T-cell (primary cell): Measurements from ENCODE around the gene CCDC54. TPM values are rescaled to one million over a fixed set of nuclear protein-coding genes. Genes with fewer than 3 reads are reported as not detected.

Source experiments
- ATAC-seq, 4 experiments: fragments of 200-7000 bp in 3 of 4; fragments of 150-1000 bp in 1 of 4; cut with Tn5 transposase; replicated peaks in 1 of 4; 1 replicate in 3 of 4; 2 replicates in 1 of 4; pipeline ENCODE4 v1.10.0; 2021; ENCODE audit warnings: moderate library complexity in 3 of 4, mild to moderate bottlenecking in 2 of 4, moderate number of reproducible peaks in 1 of 4
- CTCF ChIA-PET, 2 donors: fragments of 300-600 bp; sonication (Branson Sonifier 250); formaldehyde crosslinking; loops; one replicate each; lab custom pipeline; 2022; ENCODE audit warnings: antibody characterized with exemption in 2 of 2; lab: Charles Lee
- POLR2A ChIA-PET, 2 donors: fragments of 300-600 bp; sonication (Branson Sonifier 250); formaldehyde crosslinking; loops; one replicate each; lab custom pipeline; 2022; ENCODE audit warnings: antibody characterized with exemption in 2 of 2; lab: Charles Lee
- DNase-seq, 35 experiments: peaks; one replicate each; pipeline versions ENCODE4 v3.0.0 to v3.0.0-alpha.2; 2013 to 2023
- H3K27ac ChIP-seq: one replicate; pipeline ENCODE4 v1.5.1; 2013; ENCODE audit warnings: low read length
- H3K27me3 ChIP-seq, 2 experiments: replicated peaks in 1 of 2; 1 replicate in 1 of 2; 2 replicates in 1 of 2; pipeline versions ENCODE4 v1.6.1 to v1.7.0; 2013; ENCODE audit warnings: low read length in 1 of 2, mixed read lengths in 1 of 2; ENCODE audit not compliant: control insufficient read depth in 2 of 2, insufficient read depth in 2 of 2; ENCODE audit errors: extremely low read depth in 1 of 2
- H3K36me3 ChIP-seq, 2 donors: 1 replicate in 1 of 2; 2 replicates in 1 of 2; pipeline versions ENCODE4 v1.6.1 to v1.7.0; 2013; ENCODE audit warnings: low read length in 1 of 2; ENCODE audit not compliant: control insufficient read depth in 2 of 2, insufficient read depth in 1 of 2; ENCODE audit errors: extremely low read depth in 1 of 2
- H3K4me1 ChIP-seq, 2 experiments: 1 replicate in 1 of 2; 2 replicates in 1 of 2; pipeline versions ENCODE4 v1.6.1 to v1.7.0; 2013; ENCODE audit warnings: low read length in 2 of 2, mixed read lengths in 1 of 2; ENCODE audit not compliant: insufficient read depth in 2 of 2, control insufficient read depth in 1 of 2; ENCODE audit errors: extremely low read depth in 1 of 2
- H3K4me3 ChIP-seq, 2 donors: 1 replicate in 1 of 2; 2 replicates in 1 of 2; pipeline versions ENCODE4 v1.5.1 to v1.7.0; 2013; ENCODE audit warnings: mild to moderate bottlenecking in 2 of 2, low read length in 1 of 2, moderate library complexity in 1 of 2; ENCODE audit not compliant: control insufficient read depth in 1 of 2; ENCODE audit errors: extremely low read depth in 1 of 2
- H3K9me3 ChIP-seq: 2 replicates; pipeline ENCODE4 v1.7.0; 2013
- H3K27ac Mint-ChIP-seq, 2 donors: one replicate each; pipeline ENCODE4 v1.8.0; 2020 to 2021; ENCODE audit warnings: mild to moderate bottlenecking in 2 of 2, mixed read lengths in 2 of 2
- H3K27me3 Mint-ChIP-seq, 2 donors: one replicate each; pipeline ENCODE4 v1.8.0; 2021 to 2022; ENCODE audit warnings: mixed read lengths in 2 of 2
- H3K36me3 Mint-ChIP-seq: one replicate; pipeline ENCODE4 v1.8.0; 2021; ENCODE audit warnings: mixed read lengths
- H3K4me1 Mint-ChIP-seq, 3 donors: one replicate each; pipeline ENCODE4 v1.8.0; 2020 to 2022; ENCODE audit warnings: mixed read lengths in 3 of 3, mild to moderate bottlenecking in 1 of 3
- H3K4me3 Mint-ChIP-seq, 3 donors: one replicate each; pipeline ENCODE4 v1.8.0; 2020 to 2022; ENCODE audit warnings: mild to moderate bottlenecking in 3 of 3, mixed read lengths in 3 of 3, moderate library complexity in 3 of 3
- H3K9me3 Mint-ChIP-seq, 3 donors: one replicate each; pipeline ENCODE4 v1.8.0; 2020 to 2022; ENCODE audit warnings: mixed read lengths in 3 of 3
- WGBS: methylation state at CpG from one replicate; pipeline ENCODE4 v1.1.5; 2013; ENCODE audit warnings: missing lambda C conversion rate; ENCODE audit not compliant: insufficient coverage; 5-methylcytosine and 5-hydroxymethylcytosine counted together
- total RNA-seq, 35 experiments: library from RNA in 6 of 35; stranded (reverse) in 6 of 35; fragments of 120-200 nt in 1 of 35; gene quantifications; one replicate each; pipeline versions ENCODE4 v1.2.1 to v1.2.4 and lab custom pipeline; 2013 to 2026

The CCDC54 gene
- total RNA-seq, 5 donors from 2014 or later (not counting 1 experiment from before 2014, with no cell fraction given): not detected

DNA sequence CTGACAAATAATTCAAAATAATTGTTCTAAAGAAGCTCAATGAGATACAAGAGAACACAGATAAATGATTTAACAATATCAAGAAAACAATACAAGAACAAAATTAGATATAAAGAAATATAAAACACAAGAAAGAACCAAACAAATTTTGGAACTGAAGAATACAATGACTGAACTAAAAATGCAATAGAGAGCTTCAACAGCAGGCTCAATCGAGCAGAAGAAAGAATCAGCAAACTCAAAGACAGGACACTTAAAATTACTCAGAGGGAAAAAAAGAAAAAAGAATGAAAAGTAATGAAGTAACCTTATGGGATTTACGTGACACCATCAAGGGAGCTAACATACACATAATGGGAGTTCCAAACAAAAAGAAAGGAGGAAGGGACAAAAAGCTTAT is 32.1 kb downstream of the CCDC54 start:
- H3K9me3 Mint-ChIP-seq: peaks cover 0 to 18% (median 3%) of the 10 kb centered on the region in 3 donors
- H3K36me3 Mint-ChIP-seq: peaks cover 9% of the 10 kb centered on the region
- peaks cover 5 to 11% (median 5%) of the 10 kb centered on the region in 3 donors for H3K4me1 Mint-ChIP-seq
- no peak overlapping the region for H3K4me3 Mint-ChIP-seq
- no peak overlapping the region for H3K27ac Mint-ChIP-seq
- ChIA-PET CTCF (interaction anchor here (0.6 to 2.0 kb wide), 4 partner anchors 9 to 585 kb away, joined by 3 to 11 read pairs (median 4); no protein-coding TSS in a partner anchor), POLR2A (no interaction called here)
- Histone ChIP-seq H3K4me3 (no peak overlapping the region), H3K36me3 (no peaks in the 10 kb centered on the region), H3K9me3 (no peaks in the 10 kb centered on the region), H3K27ac (no peak overlapping the region), H3K4me1 (peaks cover 0 to 2% of the 10 kb centered on the region in 2 experiments), H3K27me3 (peaks cover 0 to 8% of the 10 kb centered on the region in 2 experiments)
- no peak for DNase-seq
- ATAC-seq: no peak
- peaks cover 0 to 3% of the 10 kb centered on the region in 2 donors for H3K27me3 Mint-ChIP-seq
- WGBS: no CpG with 5 or more reads among the region's 2 CpGs

DNA sequence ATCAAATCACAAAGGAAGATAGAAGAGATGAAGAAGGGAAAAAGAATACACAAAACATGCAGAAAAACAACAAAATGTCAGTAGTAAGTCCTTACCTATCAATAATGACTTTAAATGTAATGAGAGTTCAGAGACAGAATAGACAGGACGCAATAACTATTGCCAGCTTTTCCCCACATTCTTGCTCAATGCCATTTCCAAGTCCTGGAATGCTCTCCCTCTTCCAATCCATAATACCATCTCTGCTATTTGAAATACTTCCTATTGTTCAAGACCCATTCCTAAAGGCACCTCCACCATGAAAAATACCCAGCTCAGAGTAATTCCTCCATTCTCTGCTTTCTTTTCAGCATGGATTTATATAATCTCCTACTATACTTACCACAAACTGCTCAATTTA is 33.4 kb downstream of the CCDC54 start:
- H3K4me3 Mint-ChIP-seq: no peak overlapping the region

DNA sequence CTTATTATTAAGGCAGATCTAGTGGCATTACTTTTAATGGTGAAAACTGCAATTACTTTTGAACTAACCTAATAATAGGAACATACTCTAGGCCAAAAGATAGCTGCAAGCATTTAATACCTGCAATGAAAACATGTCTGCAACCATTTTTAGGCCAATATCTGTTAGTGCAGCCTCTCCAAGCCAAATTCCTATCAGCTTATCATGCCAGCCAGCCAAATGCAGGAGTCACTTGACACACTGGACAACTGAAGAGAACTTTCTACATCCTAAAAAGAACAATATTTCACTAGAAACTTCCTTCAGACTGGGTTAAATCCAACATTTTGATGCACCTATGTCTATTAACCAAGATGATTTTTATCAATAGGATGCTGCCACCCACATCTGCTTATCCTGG is 33.8 kb downstream of the CCDC54 start:
- Mint-ChIP-seq H3K4me3 (no peak overlapping the region), H3K27me3 (peaks cover 0 to 3% of the 10 kb centered on the region in 2 donors), H3K36me3 (peaks cover 9% of the 10 kb centered on the region), H3K4me1 (peaks cover 5 to 12% (median 7%) of the 10 kb centered on the region in 3 donors), H3K27ac (no peak overlapping the region), H3K9me3 (peaks cover 0 to 18% (median 3%) of the 10 kb centered on the region in 3 donors)
- H3K4me1 ChIP-seq: peaks cover 0 to 2% of the 10 kb centered on the region in 2 experiments
- CTCF ChIA-PET: interaction anchor here (0.7 to 2.0 kb wide), 3 partner anchors 10 to 19 kb away, joined by 3 to 11 read pairs (median 4); no protein-coding TSS in a partner anchor
- H3K4me3 ChIP-seq: no peak overlapping the region
- no peak for DNase-seq
- POLR2A ChIA-PET: no interaction called here
- H3K27ac ChIP-seq: no peak overlapping the region
- H3K9me3 ChIP-seq: no peaks in the 10 kb centered on the region
- no peaks in the 10 kb centered on the region for H3K36me3 ChIP-seq
- no peak for ATAC-seq
- H3K27me3 ChIP-seq: peaks cover 0 to 8% of the 10 kb centered on the region in 2 experiments

More for the DNA sequence above, 33.4 kb downstream of the CCDC54 start:
- POLR2A ChIA-PET: no interaction called here
- Histone ChIP-seq H3K27ac (no peak overlapping the region), H3K4me1 (peaks cover 0 to 2% of the 10 kb centered on the region in 2 experiments), H3K9me3 (no peaks in the 10 kb centered on the region), H3K27me3 (peaks cover 0 to 8% of the 10 kb centered on the region in 2 experiments), H3K4me3 (no peak overlapping the region), H3K36me3 (no peaks in the 10 kb centered on the region)
- Mint-ChIP-seq H3K36me3 (peaks cover 9% of the 10 kb centered on the region), H3K27me3 (peaks cover 0 to 3% of the 10 kb centered on the region in 2 donors), H3K27ac (no peak overlapping the region), H3K4me1 (peaks cover 5 to 12% (median 7%) of the 10 kb centered on the region in 3 donors), H3K9me3 (peaks cover 0 to 18% (median 3%) of the 10 kb centered on the region in 3 donors)
- DNase-seq (no peak), ATAC-seq (no peak)
- CTCF ChIA-PET: interaction anchor here (0.6 to 2.0 kb wide), 5 partner anchors 10 to 48 kb away, joined by 3 to 11 read pairs (median 3); no protein-coding TSS in a partner anchor
- WGBS: 100% methylated on average over 1 of the region's 1 CpG

DNA sequence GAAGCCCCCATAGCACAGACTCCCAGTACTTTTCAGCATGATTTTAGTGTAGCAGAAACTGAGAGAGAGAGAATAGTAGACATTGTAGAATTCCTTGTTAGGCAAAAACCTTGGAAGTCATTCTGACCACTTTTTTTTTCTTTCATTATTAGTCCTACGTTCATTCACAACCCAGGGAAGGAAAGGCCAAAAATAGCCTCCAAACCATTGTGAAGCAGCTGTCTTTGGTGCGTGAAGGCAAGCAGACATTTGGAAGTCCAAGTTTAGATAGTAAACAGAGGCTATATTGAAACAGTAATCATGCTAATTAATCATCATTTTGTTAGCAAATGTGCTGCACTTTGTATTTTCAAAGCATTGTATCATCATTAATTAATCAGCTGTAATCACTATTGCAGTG is 34.5 kb downstream of the CCDC54 start:
- DNase-seq (no peak), ATAC-seq (no peak)
- Mint-ChIP-seq H3K27ac (no peak overlapping the region), H3K4me3 (no peak overlapping the region), H3K36me3 (peaks cover 9% of the 10 kb centered on the region), H3K27me3 (peaks cover 0 to 3% of the 10 kb centered on the region in 2 donors), H3K9me3 (peaks cover 0 to 18% (median 3%) of the 10 kb centered on the region in 3 donors), H3K4me1 (peaks cover 5 to 12% (median 7%) of the 10 kb centered on the region in 3 donors)
- ChIA-PET CTCF (interaction anchor here in 1 of 2 donors (0.6 to 1.4 kb wide), 3 partner anchors 9 to 202 kb away, joined by 3 read pairs; no protein-coding TSS in a partner anchor), POLR2A (no interaction called here)
- WGBS: no CpG with 5 or more reads among the region's 2 CpGs
- Histone ChIP-seq H3K27me3 (peaks cover 0 to 8% of the 10 kb centered on the region in 2 experiments), H3K9me3 (no peaks in the 10 kb centered on the region), H3K36me3 (no peaks in the 10 kb centered on the region), H3K4me1 (peaks cover 0 to 2% of the 10 kb centered on the region in 2 experiments), H3K4me3 (no peak overlapping the region), H3K27ac (no peak overlapping the region)

DNA sequence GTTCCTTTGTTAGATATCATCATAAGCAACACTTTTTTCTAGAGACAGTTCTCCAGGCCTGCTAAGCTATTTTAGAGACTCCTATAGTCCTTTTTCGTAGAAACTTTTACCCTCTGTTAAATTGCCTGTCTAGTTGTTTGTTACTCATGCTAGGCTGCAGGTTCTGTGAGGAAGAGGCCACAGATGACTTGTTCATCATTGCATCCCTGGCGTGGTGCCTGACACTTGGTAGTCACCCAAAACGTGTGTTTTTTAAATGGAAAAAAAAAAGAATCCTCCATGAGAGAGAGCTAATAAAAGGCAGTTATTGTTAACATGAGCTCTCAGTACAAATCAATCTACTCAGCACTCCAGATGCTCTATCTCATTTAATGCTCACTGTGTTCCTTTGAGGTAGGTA is 35.1 kb downstream of the CCDC54 start:
- CTCF ChIA-PET: interaction anchor here in 1 of 2 donors (0.6 to 1.1 kb wide), 2 partner anchors 9 to 201 kb away, joined by 3 read pairs; no protein-coding TSS in a partner anchor
- no peak overlapping the region for H3K4me3 Mint-ChIP-seq
- peaks cover 0 to 3% of the 10 kb centered on the region in 2 donors for H3K27me3 Mint-ChIP-seq
- Histone ChIP-seq H3K4me3 (no peak overlapping the region), H3K27me3 (peaks cover 0 to 8% of the 10 kb centered on the region in 2 experiments), H3K36me3 (no peaks in the 10 kb centered on the region), H3K9me3 (no peaks in the 10 kb centered on the region), H3K4me1 (peaks cover 0 to 2% of the 10 kb centered on the region in 2 experiments), H3K27ac (no peak overlapping the region)
- POLR2A ChIA-PET: no interaction called here
- WGBS: no CpG with 5 or more reads among the region's 3 CpGs
- peaks cover 0 to 18% (median 3%) of the 10 kb centered on the region in 3 donors for H3K9me3 Mint-ChIP-seq
- ATAC-seq (no peak), DNase-seq (no peak)
- H3K36me3 Mint-ChIP-seq: peaks cover 9% of the 10 kb centered on the region
- peaks cover 5 to 12% (median 7%) of the 10 kb centered on the region in 3 donors for H3K4me1 Mint-ChIP-seq
- no peak overlapping the region for H3K27ac Mint-ChIP-seq

DNA sequence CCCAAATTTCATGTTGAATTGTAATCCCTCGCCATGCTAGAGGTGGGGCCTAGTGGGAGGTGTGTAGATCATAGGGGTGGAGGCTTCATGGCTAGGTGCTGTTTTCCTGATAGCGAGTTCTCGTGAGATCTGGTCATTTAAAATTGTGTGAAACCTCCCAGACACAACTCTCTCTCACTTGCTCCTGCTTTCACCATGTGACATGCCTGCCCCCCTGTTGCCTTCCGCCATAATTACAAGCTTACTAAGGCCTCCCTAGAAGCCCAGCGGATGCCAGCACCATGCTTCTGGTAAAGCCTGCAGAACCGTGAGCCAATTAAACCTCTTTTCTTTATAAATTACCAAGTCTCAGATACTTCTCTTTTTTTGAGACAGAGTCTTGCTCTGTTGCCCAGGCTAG is 36.0 kb downstream of the CCDC54 start:
- ChIA-PET POLR2A (interaction anchor here in 1 of 2 donors (0.6 kb wide), 1 partner anchor 8 kb away, joined by 4 read pairs; no protein-coding TSS in a partner anchor), CTCF (no interaction called here)
- Mint-ChIP-seq H3K27ac (no peak overlapping the region), H3K4me1 (peaks cover 5 to 12% (median 7%) of the 10 kb centered on the region in 3 donors), H3K27me3 (peaks cover 0 to 4% of the 10 kb centered on the region in 2 donors), H3K4me3 (no peak overlapping the region), H3K9me3 (peaks cover 0 to 18% (median 3%) of the 10 kb centered on the region in 3 donors), H3K36me3 (peaks cover 9% of the 10 kb centered on the region)
- DNase-seq (no peak), ATAC-seq (no peak)
- H3K36me3 ChIP-seq: no peaks in the 10 kb centered on the region
- H3K4me1 ChIP-seq: peaks cover 0 to 2% of the 10 kb centered on the region in 2 experiments
- peaks cover 0 to 6% of the 10 kb centered on the region in 2 experiments for H3K27me3 ChIP-seq
- H3K9me3 ChIP-seq: no peaks in the 10 kb centered on the region
- WGBS: 100% methylated on average over 3 of the region's 6 CpGs
- H3K27ac ChIP-seq: no peak overlapping the region
- H3K4me3 ChIP-seq: no peak overlapping the region
